Activated CD4-positive, alpha-beta memory T cell treated with anti-CD3 and anti-CD28 coated beads for 36 hours (primary cell): ENCODE data around the gene BMP6. TPM values are rescaled to one million over a fixed set of nuclear protein-coding genes. Genes with fewer than 3 reads are reported as not detected.

ENCODE experiments used
- CTCF ChIA-PET: fragments of 350-600 bp; sonication (Branson Sonifier 250); formaldehyde crosslinking; loops from one replicate; lab custom pipeline; 2021; ENCODE audit warnings: antibody characterized with exemption, inconsistent platforms; lab: Charles Lee
- POLR2A ChIA-PET: fragments of 350-600 bp; sonication (Branson Sonifier 250); formaldehyde crosslinking; loops from one replicate; lab custom pipeline; 2021; ENCODE audit warnings: antibody characterized with exemption; lab: Charles Lee
- DNase-seq: peaks from one replicate; pipeline ENCODE4 v3.0.0-alpha.2; 2020
- H3K27ac Mint-ChIP-seq: one replicate; pipeline ENCODE4 v1.8.0; 2021; ENCODE audit warnings: mixed read lengths
- H3K27me3 Mint-ChIP-seq: one replicate; pipeline ENCODE4 v1.8.0; 2021; ENCODE audit warnings: mixed read lengths
- H3K36me3 Mint-ChIP-seq: one replicate; pipeline ENCODE4 v1.8.0; 2021; ENCODE audit warnings: mixed read lengths
- H3K4me1 Mint-ChIP-seq: one replicate; pipeline ENCODE4 v1.8.0; 2021; ENCODE audit warnings: low read depth, mixed read lengths
- H3K4me3 Mint-ChIP-seq: one replicate; pipeline ENCODE4 v1.8.0; 2021; ENCODE audit warnings: mild to moderate bottlenecking, mixed read lengths
- H3K9me3 Mint-ChIP-seq: one replicate; pipeline ENCODE4 v1.8.0; 2021; ENCODE audit warnings: mixed read lengths
- intact Hi-C: fragments of 100-400 bp; cut with micrococcal nuclease; formaldehyde crosslinking; loops from one replicate; pipeline ENCODE4 v1.15.1; 2023
- total RNA-seq, 2 experiments: library from RNA; stranded (reverse); gene quantifications; one replicate each; pipeline ENCODE4 v1.2.3, GENCODE V29; 2021

The BMP6 gene
- total RNA-seq, 2 experiments from 2014 or later, result 0.40 to 0.46 TPM

- Mint-ChIP-seq H3K27me3 (peaks cover 9% of the 10 kb centered on the region), H3K9me3 (peaks cover 4% of the 10 kb centered on the region), H3K36me3 (no peaks in the 10 kb centered on the region), H3K4me1 (no peaks in the 10 kb centered on the region), H3K4me3 (no peak overlapping the region), H3K27ac (no peak overlapping the region)
- POLR2A ChIA-PET, result no interaction called here
- intact Hi-C loops, result no loop called here
- CTCF ChIA-PET, result no interaction called here
- no peak for DNase-seq
These were observed 100.1 kb downstream of the BMP6 start for GRCh38 chr6:7825986-7826385.

GRCh38 chr6:7827142-7827541, 101.2 kb downstream of the BMP6 start:
- CTCF ChIA-PET, result no interaction called here
- Mint-ChIP-seq H3K4me3 (no peak overlapping the region), H3K4me1 (no peaks in the 10 kb centered on the region), H3K27ac (no peak overlapping the region), H3K9me3 (peaks cover 4% of the 10 kb centered on the region), H3K36me3 (no peaks in the 10 kb centered on the region), H3K27me3 (peaks cover 9% of the 10 kb centered on the region)
- intact Hi-C loops, result no loop called here
- no peak for DNase-seq
- POLR2A ChIA-PET, result no interaction called here

GRCh38 chr6:7828124-7828523, 102.2 kb downstream of the BMP6 start:
- Mint-ChIP-seq H3K36me3 (no peaks in the 10 kb centered on the region), H3K9me3 (peaks cover 4% of the 10 kb centered on the region), H3K4me3 (no peak overlapping the region), H3K4me1 (no peaks in the 10 kb centered on the region), H3K27me3 (peaks cover 8% of the 10 kb centered on the region), H3K27ac (no peak overlapping the region)
- intact Hi-C loops, result no loop called here
- ChIA-PET CTCF (no interaction called here), POLR2A (no interaction called here)
- no peak for DNase-seq

- POLR2A ChIA-PET, result no interaction called here
- H3K9me3 Mint-ChIP-seq, result peaks cover 4% of the 10 kb centered on the region
These were observed 107.2 kb downstream of the BMP6 start for GRCh38 chr6:7832904-7833750.

GRCh38 chr6:7833751-7834070, 107.8 kb downstream of the BMP6 start:
- Mint-ChIP-seq H3K9me3 (peaks cover 4% of the 10 kb centered on the region), H3K27ac (no peak overlapping the region), H3K4me3 (no peak overlapping the region), H3K4me1 (no peaks in the 10 kb centered on the region), H3K27me3 (peaks cover 13% of the 10 kb centered on the region), H3K36me3 (no peaks in the 10 kb centered on the region)
- no peak for DNase-seq
- POLR2A ChIA-PET, result no interaction called here
- intact Hi-C loops, result no loop called here
- CTCF ChIA-PET, result interaction anchor here (0.5 kb wide), 1 partner anchor 359 kb away, joined by 3 read pairs; no protein-coding TSS in a partner anchor

More at GRCh38 chr6:7832904-7833750, 107.2 kb downstream of the BMP6 start:
- no peaks in the 10 kb centered on the region for H3K4me1 Mint-ChIP-seq
- H3K36me3 Mint-ChIP-seq, result no peaks in the 10 kb centered on the region
- DNase-seq, result no peak
- H3K27ac Mint-ChIP-seq, result no peak overlapping the region
- peaks cover 13% of the 10 kb centered on the region for H3K27me3 Mint-ChIP-seq
- CTCF ChIA-PET, result no interaction called here
- intact Hi-C loops, result no loop called here
- H3K4me3 Mint-ChIP-seq, result no peak overlapping the region

GRCh38 chr6:7836371-7837026, 110.6 kb downstream of the BMP6 start:
- CTCF ChIA-PET, result no interaction called here
- POLR2A ChIA-PET, result no interaction called here
- no peaks in the 10 kb centered on the region for H3K36me3 Mint-ChIP-seq
- H3K4me3 Mint-ChIP-seq, result no peak overlapping the region
- H3K27me3 Mint-ChIP-seq, result peaks cover 16% of the 10 kb centered on the region
- no peaks in the 10 kb centered on the region for H3K4me1 Mint-ChIP-seq
- H3K9me3 Mint-ChIP-seq, result no peaks in the 10 kb centered on the region
- no peak for DNase-seq
- H3K27ac Mint-ChIP-seq, result no peak overlapping the region
- intact Hi-C loops, result no loop called here

GRCh38 chr6:7841781-7842468, 116.0 kb downstream of the BMP6 start:
- ChIA-PET CTCF (no interaction called here), POLR2A (no interaction called here)
- intact Hi-C loops, result no loop called here
- DNase-seq, result no peak
- no peak overlapping the region for H3K27ac Mint-ChIP-seq
- no peaks in the 10 kb centered on the region for H3K9me3 Mint-ChIP-seq
- no peaks in the 10 kb centered on the region for H3K4me1 Mint-ChIP-seq
- peaks cover 14% of the 10 kb centered on the region for H3K27me3 Mint-ChIP-seq
- H3K36me3 Mint-ChIP-seq, result no peaks in the 10 kb centered on the region
- H3K4me3 Mint-ChIP-seq, result no peak overlapping the region

GRCh38 chr6:7846966-7847818, 121.3 kb downstream of the BMP6 start:
- Mint-ChIP-seq H3K27ac (no peak overlapping the region), H3K36me3 (no peaks in the 10 kb centered on the region), H3K9me3 (peaks cover 13% of the 10 kb centered on the region), H3K4me1 (no peaks in the 10 kb centered on the region), H3K4me3 (no peak overlapping the region), H3K27me3 (peaks cover 6% of the 10 kb centered on the region)
- ChIA-PET POLR2A (no interaction called here), CTCF (no interaction called here)
- intact Hi-C loops, result no loop called here
- DNase-seq, result no peak

- ChIA-PET CTCF (no interaction called here), POLR2A (no interaction called here)
- peaks cover 20% of the 10 kb centered on the region for H3K9me3 Mint-ChIP-seq
- intact Hi-C loops, result no loop called here
- no peak overlapping the region for H3K27ac Mint-ChIP-seq
- peaks cover 6% of the 10 kb centered on the region for H3K27me3 Mint-ChIP-seq
- H3K36me3 Mint-ChIP-seq, result no peaks in the 10 kb centered on the region
- no peaks in the 10 kb centered on the region for H3K4me1 Mint-ChIP-seq
- no peak for DNase-seq
- H3K4me3 Mint-ChIP-seq, result no peak overlapping the region
These were observed 122.3 kb downstream of the BMP6 start for GRCh38 chr6:7848229-7848628.

GRCh38 chr6:7851780-7852179, 125.9 kb downstream of the BMP6 start:
- H3K4me3 Mint-ChIP-seq, result no peak overlapping the region
- no peak overlapping the region for H3K27ac Mint-ChIP-seq
- no peak for DNase-seq
- intact Hi-C loops, result no loop called here
- no peaks in the 10 kb centered on the region for H3K27me3 Mint-ChIP-seq
- ChIA-PET CTCF (no interaction called here), POLR2A (no interaction called here)
- H3K4me1 Mint-ChIP-seq, result no peaks in the 10 kb centered on the region
- peaks cover 20% of the 10 kb centered on the region for H3K9me3 Mint-ChIP-seq
- no peaks in the 10 kb centered on the region for H3K36me3 Mint-ChIP-seq

GRCh38 chr6:7859591-7859990, 133.7 kb downstream of the BMP6 start:
- no peak overlapping the region for H3K4me3 Mint-ChIP-seq
- H3K27me3 Mint-ChIP-seq, result peaks cover 3% of the 10 kb centered on the region
- H3K9me3 Mint-ChIP-seq, result no peaks in the 10 kb centered on the region
- ChIA-PET CTCF (no interaction called here), POLR2A (no interaction called here)
- DNase-seq, result no peak
- no peak overlapping the region for H3K27ac Mint-ChIP-seq
- intact Hi-C loops, result no loop called here
- H3K36me3 Mint-ChIP-seq, result no peaks in the 10 kb centered on the region
- no peaks in the 10 kb centered on the region for H3K4me1 Mint-ChIP-seq

- Mint-ChIP-seq H3K4me1 (no peaks in the 10 kb centered on the region), H3K4me3 (no peak overlapping the region), H3K9me3 (no peaks in the 10 kb centered on the region), H3K36me3 (no peaks in the 10 kb centered on the region), H3K27me3 (peaks cover 1% of the 10 kb centered on the region), H3K27ac (no peak overlapping the region)
- CTCF ChIA-PET, result no interaction called here
- POLR2A ChIA-PET, result no interaction called here
- no peak for DNase-seq
- intact Hi-C loops, result no loop called here
These were observed 139.9 kb downstream of the BMP6 start for GRCh38 chr6:7865781-7866180.
